DOHH2 (cell line): ENCODE results near the gene FARS2.
A peak's percentile ranks its signal among the peaks of the same experiment; 100 is the strongest.

Experiments used
- H3F3A ChIP-seq: fragments of 200-600 bp; sonication (generic), shearing (Covaris generic); 2 replicates; pipeline ENCODE4 v1.6.0; 2016; ENCODE audit warnings: antibody characterized with exemption, mild to moderate bottlenecking; ENCODE audit not compliant: control insufficient read depth, insufficient read depth
- H3K27ac ChIP-seq: fragments of 200-600 bp; sonication (generic); 2 replicates; pipeline ENCODE4 v1.5.1; 2014; ENCODE audit warnings: low read depth, mild to moderate bottlenecking, low read length, moderate library complexity
- H3K27me3 ChIP-seq: fragments of 200-600 bp; sonication (generic); 2 replicates; pipeline ENCODE4 v1.6.1; 2014; ENCODE audit warnings: mild to moderate bottlenecking, low read length, mixed read lengths; ENCODE audit not compliant: control insufficient read depth
- H3K36me3 ChIP-seq: fragments of 200-600 bp; sonication (generic); 2 replicates; pipeline ENCODE4 v1.6.1; 2014; ENCODE audit warnings: mild to moderate bottlenecking, low read length, moderate library complexity, mixed read lengths; ENCODE audit not compliant: control insufficient read depth
- H3K4me1 ChIP-seq: fragments of 200-600 bp; sonication (generic); 2 replicates; pipeline ENCODE4 v1.6.1; 2014; ENCODE audit warnings: mild to moderate bottlenecking, low read length, mixed read lengths; ENCODE audit not compliant: control insufficient read depth
- H3K4me2 ChIP-seq: fragments of 200-600 bp; sonication (generic); 2 replicates; pipeline ENCODE4 v1.6.0; 2014; ENCODE audit warnings: mild to moderate bottlenecking, low read length, moderate library complexity
- H3K4me3 ChIP-seq: fragments of 200-600 bp; sonication (generic); 2 replicates; pipeline ENCODE4 v1.5.1; 2014; ENCODE audit warnings: mild to moderate bottlenecking, low read length, mixed read lengths
- H3K79me2 ChIP-seq: fragments of 200-600 bp; sonication (generic); 2 replicates; pipeline ENCODE4 v1.6.1; 2014; ENCODE audit warnings: mild to moderate bottlenecking, low read length, mixed read lengths; ENCODE audit not compliant: control insufficient read depth
- H3K9me2 ChIP-seq: fragments of 200-600 bp; sonication (generic); replicated peaks from 2 replicates; pipeline ENCODE4 v1.6.1; 2014; ENCODE audit warnings: mild to moderate bottlenecking, low read length, mixed read lengths; ENCODE audit not compliant: control insufficient read depth
- H3K9me3 ChIP-seq: fragments of 200-600 bp; sonication (generic); 2 replicates; pipeline ENCODE4 v1.6.1; 2014; ENCODE audit warnings: antibody characterized with exemption, low read length, mixed read lengths; ENCODE audit not compliant: control insufficient read depth, insufficient read depth
- H4K20me1 ChIP-seq: fragments of 200-600 bp; sonication (generic); 2 replicates; pipeline ENCODE4 v1.6.0; 2014; ENCODE audit warnings: low read depth, mild to moderate bottlenecking, antibody characterized with exemption, low read length, moderate library complexity; ENCODE audit not compliant: control insufficient read depth, insufficient read depth
- CTCF ChIP-seq: fragments of 200-600 bp; sonication (generic); IDR thresholded peaks from one replicate; pipeline ENCODE4 v1.5.1; 2014; ENCODE audit warnings: antibody characterized with exemption, mild to moderate bottlenecking, low read depth, low read length; ENCODE audit not compliant: poor library complexity, severe bottlenecking
- EZH2phosphoT487 ChIP-seq: fragments of 200-600 bp; sonication (generic); IDR thresholded peaks from 2 replicates; pipeline ENCODE4 v1.6.1; 2017; ENCODE audit warnings: borderline replicate concordance, mild to moderate bottlenecking, antibody characterized with exemption, low read length, moderate library complexity, mixed read lengths

FARS2 gene

GRCh38 chr6:5333658-5334057 is 72.3 kb downstream of the FARS2 start:
- H4K20me1 ChIP-seq, result no peaks in the 10 kb centered on the region
- TF ChIP-seq CTCF (no peak), EZH2phosphoT487 (no peak)
- peaks cover 30% of the 10 kb centered on the region for H3K4me1 ChIP-seq
- H3K36me3 ChIP-seq, result no peaks in the 10 kb centered on the region
- no peaks in the 10 kb centered on the region for H3K9me3 ChIP-seq
- no peak overlapping the region for H3K27ac ChIP-seq
- H3K4me2 ChIP-seq, result no peak overlapping the region
- no peaks in the 10 kb centered on the region for H3K9me2 ChIP-seq
- H3K79me2 ChIP-seq, result peaks cover 13% of the 10 kb centered on the region
- no peak overlapping the region for H3K4me3 ChIP-seq
- peaks cover 3% of the 10 kb centered on the region; the same call in 1 of the 2 replicates for H3F3A ChIP-seq
- H3K27me3 ChIP-seq, result no peaks in the 10 kb centered on the region

GRCh38 chr6:5334341-5334740 is 73.0 kb downstream of the FARS2 start:
- no peak overlapping the region for H3K4me3 ChIP-seq
- no peak overlapping the region for H3K27ac ChIP-seq
- H3K27me3 ChIP-seq, result no peaks in the 10 kb centered on the region
- peaks cover 34% of the 10 kb centered on the region for H3K4me1 ChIP-seq
- H3F3A ChIP-seq, result peaks cover 3% of the 10 kb centered on the region; the same call in 1 of the 2 replicates
- H4K20me1 ChIP-seq, result no peaks in the 10 kb centered on the region
- H3K9me2 ChIP-seq, result no peaks in the 10 kb centered on the region
- H3K4me2 ChIP-seq, result no peak overlapping the region
- H3K36me3 ChIP-seq, result no peaks in the 10 kb centered on the region
- H3K79me2 ChIP-seq, result peaks cover 17% of the 10 kb centered on the region
- no peaks in the 10 kb centered on the region for H3K9me3 ChIP-seq
- no peak for TF ChIP-seq EZH2phosphoT487
- no peak for TF ChIP-seq CTCF

GRCh38 chr6:5335020-5335419 is 73.7 kb downstream of the FARS2 start:
- Histone ChIP-seq H3K4me1 (peaks cover 40% of the 10 kb centered on the region), H3K9me2 (no peaks in the 10 kb centered on the region), H3K4me2 (no peak overlapping the region), H3K27ac (no peak overlapping the region), H3K4me3 (no peak overlapping the region), H4K20me1 (no peaks in the 10 kb centered on the region), H3K9me3 (no peaks in the 10 kb centered on the region), H3K36me3 (no peaks in the 10 kb centered on the region), H3K79me2 (peaks cover 17% of the 10 kb centered on the region), H3K27me3 (no peaks in the 10 kb centered on the region), H3F3A (peaks cover 3% of the 10 kb centered on the region; the same call in 1 of the 2 replicates)
- no peak for TF ChIP-seq CTCF
- no peak for TF ChIP-seq EZH2phosphoT487

- H3K27ac ChIP-seq, result no peak overlapping the region
These were observed 76.3 kb downstream of the FARS2 start for GRCh38 chr6:5337573-5337972.

More at GRCh38 chr6:5337573-5337972, 76.3 kb downstream of the FARS2 start:
- Histone ChIP-seq H3K4me3 (peak overlapping the region; percentile 19; the same call in 1 of the 2 replicates), H4K20me1 (no peaks in the 10 kb centered on the region), H3K27me3 (no peaks in the 10 kb centered on the region), H3K4me2 (peak overlapping the region; percentile 52), H3K36me3 (no peaks in the 10 kb centered on the region), H3K9me3 (no peaks in the 10 kb centered on the region), H3F3A (peaks cover 3% of the 10 kb centered on the region; the same call in 1 of the 2 replicates), H3K4me1 (peaks cover 41% of the 10 kb centered on the region), H3K79me2 (peaks cover 17% of the 10 kb centered on the region), H3K9me2 (no peaks in the 10 kb centered on the region)
- TF ChIP-seq CTCF (no peak), EZH2phosphoT487 (no peak)
